Dendritic cell treated with granulocyte-macrophage colony-stimulating factor and Interleukin-4, amounts not matched to agents 40 ng/mL and 50 ng/mL, for 4 days (primary cell): Measurements from ENCODE around the gene TAS1R3.

Experiments
- H3K27ac Mint-ChIP-seq: one replicate; pipeline ENCODE4 v1.8.0; 2022; ENCODE audit warnings: mild to moderate bottlenecking, mixed read lengths
- H3K27me3 Mint-ChIP-seq: one replicate; pipeline ENCODE4 v1.8.0; 2022; ENCODE audit warnings: mild to moderate bottlenecking, mixed read lengths
- H3K36me3 Mint-ChIP-seq: one replicate; pipeline ENCODE4 v1.8.0; 2022; ENCODE audit warnings: low read depth, mixed read lengths
- H3K4me1 Mint-ChIP-seq: one replicate; pipeline ENCODE4 v1.8.0; 2022; ENCODE audit warnings: low read depth, mixed read lengths
- H3K4me3 Mint-ChIP-seq: one replicate; pipeline ENCODE4 v1.8.0; 2022; ENCODE audit warnings: mild to moderate bottlenecking, moderate library complexity, mixed read lengths
- H3K9me3 Mint-ChIP-seq: one replicate; pipeline ENCODE4 v1.8.0; 2022; ENCODE audit warnings: mixed read lengths
- intact Hi-C: fragments of 100-400 bp; cut with micrococcal nuclease; formaldehyde crosslinking; loops from one replicate; pipeline ENCODE4 v1.15.0; 2022

TAS1R3 gene

DNA sequence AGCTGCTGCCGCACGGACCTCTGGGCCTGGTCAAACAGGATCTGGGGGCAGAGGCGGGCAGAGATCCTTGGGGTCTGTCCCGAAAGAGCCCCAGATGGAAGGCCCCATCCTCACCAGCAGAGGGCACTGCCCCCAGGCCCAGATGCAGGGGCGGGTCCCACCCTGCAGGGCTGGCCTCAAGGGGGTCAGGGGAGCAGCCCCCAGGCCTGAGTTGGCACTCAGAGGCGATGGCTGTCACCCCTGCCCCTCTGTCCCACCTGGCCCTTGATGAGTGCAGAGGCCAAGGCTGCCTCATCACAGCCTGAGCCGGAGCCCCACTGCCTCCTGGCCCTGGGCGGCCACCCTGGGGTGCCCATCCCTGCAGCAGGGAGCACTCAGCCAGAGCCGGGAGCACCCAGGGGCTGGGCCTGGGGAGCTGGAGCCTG lies 29.1 kb upstream of the TAS1R3 start:
- intact Hi-C loops = no loop called here
- no peaks in the 10 kb centered on the region for H3K27me3 Mint-ChIP-seq
- H3K36me3 Mint-ChIP-seq = peaks cover 34% of the 10 kb centered on the region
- H3K4me1 Mint-ChIP-seq = peaks cover 35% of the 10 kb centered on the region
- H3K27ac Mint-ChIP-seq = no peak overlapping the region
- no peak overlapping the region for H3K4me3 Mint-ChIP-seq
- H3K9me3 Mint-ChIP-seq = no peaks in the 10 kb centered on the region

- Mint-ChIP-seq H3K4me1 (peaks cover 39% of the 10 kb centered on the region), H3K4me3 (no peak overlapping the region), H3K36me3 (peaks cover 29% of the 10 kb centered on the region), H3K9me3 (no peaks in the 10 kb centered on the region), H3K27me3 (no peaks in the 10 kb centered on the region), H3K27ac (no peak overlapping the region)
- intact Hi-C loops = no loop called here
Observed at GRCh38 chr1:1302951-1303509, 28.1 kb upstream of the TAS1R3 start.

DNA sequence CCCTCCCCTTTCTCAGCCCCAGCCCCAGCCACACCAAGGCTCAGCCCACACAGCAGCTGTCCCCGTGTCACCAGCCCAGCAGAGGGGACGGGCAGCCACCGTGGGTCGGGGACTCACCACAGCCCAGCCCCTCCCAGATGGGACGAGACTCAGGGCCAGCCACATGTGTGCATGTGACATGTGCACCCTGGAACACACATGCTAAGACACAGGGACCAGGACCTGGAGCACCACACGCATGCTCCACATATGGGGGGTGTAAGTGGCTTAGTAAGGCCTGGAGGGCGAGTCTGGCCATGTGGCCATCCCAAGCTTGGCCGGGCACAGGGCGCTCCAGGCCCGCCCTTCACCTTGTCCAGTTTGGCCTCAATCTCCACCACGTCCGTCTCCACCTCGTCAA lies 27.3 kb upstream of the TAS1R3 start:
- peak overlapping the region; percentile 78 for H3K27ac Mint-ChIP-seq
- H3K36me3 Mint-ChIP-seq = peaks cover 22% of the 10 kb centered on the region
- H3K4me3 Mint-ChIP-seq = no peak overlapping the region
- intact Hi-C loops = no loop called here
- H3K4me1 Mint-ChIP-seq = peaks cover 39% of the 10 kb centered on the region
- no peaks in the 10 kb centered on the region for H3K9me3 Mint-ChIP-seq
- no peaks in the 10 kb centered on the region for H3K27me3 Mint-ChIP-seq

DNA sequence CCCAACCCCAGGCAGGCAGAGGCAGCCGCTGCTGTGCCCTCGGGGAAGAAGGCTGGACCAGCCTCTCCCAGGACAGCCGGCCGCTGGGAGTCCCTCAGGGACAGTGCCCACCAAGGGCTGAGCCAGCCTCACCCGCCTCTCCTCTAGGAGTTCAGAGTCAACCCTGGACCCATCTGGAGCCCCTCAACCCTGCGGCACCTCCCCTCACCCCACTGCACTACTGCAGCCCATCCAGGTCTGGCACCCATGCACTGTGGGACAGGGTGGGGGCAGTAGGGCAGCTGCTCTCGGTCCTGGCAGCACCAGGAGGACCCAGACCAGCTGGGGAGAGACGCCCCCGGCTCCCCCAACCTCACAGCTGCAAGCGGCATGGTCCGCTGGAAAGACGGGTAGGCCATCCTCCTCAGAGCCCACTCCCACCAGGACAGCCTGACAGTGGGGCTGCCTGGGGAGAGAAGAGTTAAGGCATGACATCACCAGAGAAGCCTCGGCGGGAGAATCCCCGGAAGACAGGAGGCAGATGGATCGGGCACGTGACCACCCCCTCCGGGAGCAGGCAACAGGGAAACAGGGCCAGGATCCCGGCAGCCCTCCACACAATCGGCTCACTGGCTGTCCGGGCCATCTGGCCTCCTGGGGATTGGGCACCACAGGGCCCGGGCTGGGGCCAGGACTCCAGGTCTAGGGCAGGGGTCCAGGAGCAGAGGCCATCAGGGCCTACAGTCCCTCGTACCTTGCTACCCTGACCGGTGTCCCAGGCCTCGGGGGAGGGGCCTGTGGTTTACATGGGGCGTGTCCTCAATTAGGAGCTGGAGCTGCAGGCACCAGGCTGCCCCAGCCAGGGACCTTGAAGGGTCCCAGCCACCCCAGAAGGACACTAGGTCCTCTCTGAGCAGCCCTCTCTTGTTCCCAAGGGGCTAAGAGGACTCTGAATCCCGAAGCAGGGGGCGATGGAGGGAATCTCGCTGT lies 26.5 kb upstream of the TAS1R3 start:
- Mint-ChIP-seq H3K9me3 (no peaks in the 10 kb centered on the region), H3K4me3 (peak overlapping the region; percentile 89), H3K36me3 (peaks cover 19% of the 10 kb centered on the region), H3K27me3 (no peaks in the 10 kb centered on the region), H3K4me1 (peaks cover 44% of the 10 kb centered on the region), H3K27ac (peak overlapping the region; percentile 78)
- intact Hi-C loops = no loop called here

- H3K27ac Mint-ChIP-seq = peak overlapping the region; percentile 78
- intact Hi-C loops = no loop called here
- H3K27me3 Mint-ChIP-seq = no peaks in the 10 kb centered on the region
- peaks cover 48% of the 10 kb centered on the region for H3K4me1 Mint-ChIP-seq
- H3K4me3 Mint-ChIP-seq = peak overlapping the region; percentile 89
- no peaks in the 10 kb centered on the region for H3K9me3 Mint-ChIP-seq
- H3K36me3 Mint-ChIP-seq = peaks cover 19% of the 10 kb centered on the region
Observed at GRCh38 chr1:1305300-1306069, 25.6 kb upstream of the TAS1R3 start.

DNA sequence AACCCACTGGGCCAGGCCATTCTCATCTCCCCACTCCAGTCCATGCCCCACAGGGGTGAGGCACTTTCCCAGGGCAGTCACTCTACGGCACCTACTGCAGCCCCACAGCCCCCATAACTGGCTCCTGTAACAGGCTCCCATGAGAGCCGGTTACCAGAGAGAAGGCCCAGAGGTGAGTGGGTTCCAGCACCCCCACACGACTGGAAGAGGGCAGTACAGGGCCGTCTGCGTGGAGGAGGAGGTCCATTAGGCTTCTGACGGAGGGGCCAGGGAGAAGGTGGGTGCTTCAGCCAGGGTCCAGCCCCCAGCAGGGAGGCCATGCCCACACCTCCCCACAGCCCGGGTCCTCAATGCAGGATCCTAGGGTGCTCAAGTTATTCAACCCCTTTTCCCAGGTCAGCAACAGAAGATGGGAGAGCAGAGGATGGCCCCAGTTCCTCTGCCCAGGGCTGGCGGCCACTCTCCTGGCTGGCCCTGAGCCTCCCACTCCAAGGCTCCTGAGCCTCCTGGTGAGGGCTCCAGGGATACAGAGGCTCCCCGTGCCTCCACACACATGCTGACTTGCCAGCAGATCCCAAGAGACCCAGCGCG lies 24.9 kb upstream of the TAS1R3 start:
- H3K4me1 Mint-ChIP-seq = peaks cover 48% of the 10 kb centered on the region
- peak overlapping the region; percentile 78 for H3K27ac Mint-ChIP-seq
- no peaks in the 10 kb centered on the region for H3K9me3 Mint-ChIP-seq
- H3K4me3 Mint-ChIP-seq = peak overlapping the region; percentile 89
- H3K36me3 Mint-ChIP-seq = peaks cover 21% of the 10 kb centered on the region
- intact Hi-C loops = no loop called here
- no peaks in the 10 kb centered on the region for H3K27me3 Mint-ChIP-seq

- Mint-ChIP-seq H3K27me3 (no peaks in the 10 kb centered on the region), H3K4me1 (peaks cover 48% of the 10 kb centered on the region), H3K27ac (peak overlapping the region; percentile 78), H3K36me3 (peaks cover 27% of the 10 kb centered on the region), H3K4me3 (peak overlapping the region; percentile 89), H3K9me3 (no peaks in the 10 kb centered on the region)
- intact Hi-C loops = no loop called here
Observed at GRCh38 chr1:1306661-1307260, 24.3 kb upstream of the TAS1R3 start.

DNA sequence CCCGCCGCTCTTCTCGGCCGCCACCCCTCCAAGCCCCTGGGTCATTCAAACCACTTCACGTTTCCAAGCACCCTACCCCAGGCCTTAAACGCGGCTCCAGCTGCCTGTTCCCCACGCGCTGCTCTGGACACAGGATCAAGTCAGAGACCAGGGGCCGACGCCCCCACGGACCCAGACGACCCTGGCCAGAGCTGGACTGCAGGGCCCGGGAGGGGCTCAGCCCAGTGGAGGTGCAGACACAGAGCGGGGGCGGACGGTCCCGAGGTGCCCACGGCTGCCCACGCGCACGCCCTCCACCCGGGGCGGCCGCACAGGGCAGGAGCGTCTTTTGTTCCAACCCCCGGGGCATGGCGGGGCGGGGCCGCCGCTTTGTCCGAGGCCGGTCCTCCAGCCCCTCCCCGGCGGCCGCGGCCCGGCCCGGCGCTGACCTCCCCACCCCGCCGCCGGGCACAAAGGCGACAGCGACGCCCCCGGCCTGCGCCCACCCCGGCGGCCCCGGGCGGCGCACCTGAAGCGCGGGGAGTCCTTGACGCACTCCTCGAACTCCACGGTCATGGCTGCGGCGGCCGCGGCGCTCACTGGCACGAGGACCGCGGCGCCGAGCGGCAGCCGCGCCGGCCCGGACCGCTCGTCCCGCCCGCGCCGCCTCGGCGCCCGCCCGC lies 23.7 kb upstream of the TAS1R3 start:
- Mint-ChIP-seq H3K4me1 (peaks cover 48% of the 10 kb centered on the region), H3K27me3 (no peaks in the 10 kb centered on the region), H3K4me3 (peak overlapping the region; percentile 89), H3K27ac (peak overlapping the region; percentile 89), H3K9me3 (no peaks in the 10 kb centered on the region), H3K36me3 (peaks cover 34% of the 10 kb centered on the region)
- intact Hi-C loops = no loop called here

GRCh38 chr1:1307923-1308755 lies 22.9 kb upstream of the TAS1R3 start, which contains the start of the genes ACAP3 and PUSL1:
Gene ACAP3, minus strand, starts transcription at chr1:1307930. Its CDS starts 115 bp downstream, at chr1:1307815.
Gene PUSL1, plus strand, starts transcription at chr1:1308597. Its CDS starts 47 bp downstream, at chr1:1308644.
- no peaks in the 10 kb centered on the region for H3K27me3 Mint-ChIP-seq
- intact Hi-C loops = loop anchor here (2.0 kb wide), 1 partner anchor 17 kb away; the partner anchor contains the start of genes CPTP and INTS11
- peaks cover 48% of the 10 kb centered on the region for H3K4me1 Mint-ChIP-seq
- peaks cover 41% of the 10 kb centered on the region for H3K36me3 Mint-ChIP-seq
- peak within 1 kb of the TSS; percentile 89 for H3K4me3 Mint-ChIP-seq
- peak within 1 kb of the TSS; percentile 89 for H3K27ac Mint-ChIP-seq
- no peaks in the 10 kb centered on the region for H3K9me3 Mint-ChIP-seq

GRCh38 chr1:1308756-1309250 lies 22.3 kb upstream of the TAS1R3 start:
- Mint-ChIP-seq H3K4me1 (peaks cover 44% of the 10 kb centered on the region), H3K27me3 (no peaks in the 10 kb centered on the region), H3K4me3 (peak overlapping the region; percentile 81), H3K27ac (peak overlapping the region; percentile 89), H3K36me3 (peaks cover 48% of the 10 kb centered on the region), H3K9me3 (no peaks in the 10 kb centered on the region)
- intact Hi-C loops = loop anchor here (2.0 kb wide), 1 partner anchor 16 kb away; the partner anchor contains the start of genes CPTP and INTS11

GRCh38 chr1:1309251-1310108 lies 21.6 kb upstream of the TAS1R3 start:
- intact Hi-C loops = loop anchor here (2.0 kb wide), 1 partner anchor 15 kb away; the partner anchor contains the start of genes CPTP and INTS11
- peaks cover 38% of the 10 kb centered on the region for H3K4me1 Mint-ChIP-seq
- peak overlapping the region; percentile 89 for H3K27ac Mint-ChIP-seq
- H3K9me3 Mint-ChIP-seq = no peaks in the 10 kb centered on the region
- H3K4me3 Mint-ChIP-seq = peak overlapping the region; percentile 81
- H3K36me3 Mint-ChIP-seq = peaks cover 55% of the 10 kb centered on the region
- no peaks in the 10 kb centered on the region for H3K27me3 Mint-ChIP-seq
